Keratinocyte (primary cell): Measurements from ENCODE around the gene PARD3. TPM values are rescaled to one million over a fixed set of nuclear protein-coding genes. Genes with fewer than 3 reads are reported as not detected.

ENCODE experiments used
- DNase-seq: peaks from one replicate; pipeline ENCODE4 v3.0.0-alpha.2; 2011; ENCODE audit warnings: low read depth, missing footprints, low spot score
- FAIRE-seq: peaks from 2 replicates; lab custom pipeline; 2011; peaks lifted over from hg19 to GRCh38; lab: Jason Lieb, UNC
- H2AFZ ChIP-seq: 2 replicates; pipeline ENCODE4 v1.6.0; 2012; ENCODE audit warnings: low read length, control low read depth, inconsistent platforms; ENCODE audit not compliant: control insufficient read depth
- H3K27ac ChIP-seq: 2 replicates; pipeline ENCODE4 v1.5.1; 2011; ENCODE audit warnings: low read length; ENCODE audit not compliant: control insufficient read depth, insufficient read depth
- H3K27me3 ChIP-seq: 3 replicates; pipeline ENCODE4 v1.6.0; 2011; ENCODE audit warnings: low read length; ENCODE audit not compliant: control insufficient read depth, insufficient read depth; ENCODE audit errors: extremely low read depth
- H3K36me3 ChIP-seq, 2 experiments: 2 replicates in 1 of 2; 3 replicates in 1 of 2; pipeline ENCODE4 v1.5.1; 2011; ENCODE audit warnings: low read length in 2 of 2, mild to moderate bottlenecking in 1 of 2; ENCODE audit not compliant: control insufficient read depth in 2 of 2, insufficient read depth in 2 of 2; ENCODE audit errors: extremely low read depth in 1 of 2
- H3K4me1 ChIP-seq: 3 replicates; pipeline ENCODE4 v1.5.1; 2011; ENCODE audit warnings: low read length; ENCODE audit not compliant: control insufficient read depth, insufficient read depth; ENCODE audit errors: extremely low read depth
- H3K4me2 ChIP-seq: 3 replicates; pipeline ENCODE4 v1.6.0; 2011; ENCODE audit warnings: low read depth, low read length; ENCODE audit not compliant: control insufficient read depth, insufficient read depth; ENCODE audit errors: extremely low read depth
- H3K4me3 ChIP-seq, 3 experiments: fragments of 200-600 bp in 1 of 3; sonication (generic) in 1 of 3; 2 replicates in 2 of 3; 3 replicates in 1 of 3; pipeline ENCODE4 v1.5.1; 2011 to 2016; ENCODE audit warnings: low read length in 3 of 3, mild to moderate bottlenecking in 3 of 3, control low read depth in 2 of 3, inconsistent platforms in 1 of 3, low read depth in 1 of 3, mixed read lengths in 1 of 3, mixed run types in 1 of 3, moderate library complexity in 1 of 3; ENCODE audit not compliant: control insufficient read depth in 2 of 3, insufficient read depth in 2 of 3; ENCODE audit errors: extremely low read depth in 1 of 3
- H3K79me2 ChIP-seq: 2 replicates; pipeline ENCODE4 v1.6.0; 2012; ENCODE audit warnings: low read length; ENCODE audit not compliant: control insufficient read depth, insufficient read depth
- H3K9ac ChIP-seq: 3 replicates; pipeline ENCODE4 v1.6.0; 2011; ENCODE audit warnings: low read length; ENCODE audit not compliant: control insufficient read depth, insufficient read depth; ENCODE audit errors: extremely low read depth
- H3K9me1 ChIP-seq: 3 replicates; pipeline ENCODE4 v1.6.0; 2011; ENCODE audit warnings: low read length; ENCODE audit not compliant: control insufficient read depth, insufficient read depth; ENCODE audit errors: extremely low read depth
- H3K9me3 ChIP-seq: 2 replicates; pipeline ENCODE4 v1.5.1; 2012; ENCODE audit warnings: low read depth, low read length; ENCODE audit not compliant: control insufficient read depth
- H4K20me1 ChIP-seq: 3 replicates; pipeline ENCODE4 v1.6.0; 2011; ENCODE audit warnings: low read length; ENCODE audit not compliant: control insufficient read depth, insufficient read depth; ENCODE audit errors: extremely low read depth
- EZH2 ChIP-seq: IDR thresholded peaks from one replicate; pipeline ENCODE4 v1.6.1; 2012; ENCODE audit warnings: inconsistent platforms, mild to moderate bottlenecking, low read length, moderate library complexity
- dilution Hi-C: fragments of 300-500 bp; cut with MboI; formaldehyde crosslinking; loops from one replicate; pipeline ENCODE4 v1.7.0; 2020; ENCODE audit warnings: low sequenced_read_pairs; ENCODE audit not compliant: extremely low pct_ligation_motif_present
- polyA plus RNA-seq, 5 experiments: library from polyadenylated mRNA; depleted of rRNA in 3 of 5; stranded (reverse) in 3 of 5; stranded (forward) in 1 of 5; unstranded in 1 of 5; fragments of >200 nt; gene quantifications; 1 replicate in 1 of 5; 2 replicates in 3 of 5; 3 replicates in 1 of 5; pipeline versions ENCODE4 v1.2.1 to v1.2.3, GENCODE V29; 2011 to 2012; ENCODE audit warnings: missing spikeins in 2 of 5, low read depth in 1 of 5, low replicate concordance in 1 of 5
- TF ChIP-seq, protein P1 (sequence below), 3 experiments: IDR thresholded peaks in 1 of 3; conservative IDR thresholded peaks in 1 of 3; optimal IDR thresholded peaks in 1 of 3; 2 replicates in 2 of 3; 3 replicates in 1 of 3; pipeline versions ENCODE3 to v1.5.1; 2011; ENCODE audit warnings: low read length in 3 of 3, mild to moderate bottlenecking in 3 of 3, moderate library complexity in 2 of 3, control low read depth in 1 of 3, inconsistent platforms in 1 of 3; ENCODE audit not compliant: insufficient read depth in 2 of 3; ENCODE audit errors: extremely low read depth in 1 of 3

PARD3 gene
- polyA plus RNA-seq, 1 donor (not counting 4 experiments of a cell fraction or from before 2014, with no cell fraction given) = 46.4 TPM

DNA sequence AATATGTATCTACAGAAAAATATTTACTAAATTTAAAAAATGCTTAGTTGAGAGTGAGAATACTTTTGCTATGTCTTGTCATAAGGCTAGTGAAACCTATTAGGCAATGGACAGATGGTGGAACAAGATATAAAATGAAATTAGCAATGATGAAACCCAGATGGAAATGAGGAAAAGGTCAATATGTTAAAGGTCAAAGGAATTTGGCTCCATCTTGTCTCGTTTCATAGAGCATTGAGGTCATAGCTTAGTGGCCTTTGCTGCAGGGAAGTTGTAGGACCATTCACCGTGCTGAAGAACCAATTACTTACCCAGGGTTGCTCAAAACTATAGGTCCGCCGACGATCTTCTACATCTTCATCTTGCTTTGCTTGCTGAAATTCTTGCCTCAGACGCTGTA is 683.9 kb downstream of the PARD3 start:
- dilution Hi-C loops = no loop called here
- H3K36me3 ChIP-seq = no peaks in the 10 kb centered on the region
- H3K79me2 ChIP-seq = no peaks in the 10 kb centered on the region
- no peak overlapping the region for H3K4me2 ChIP-seq
- FAIRE-seq = no peak
- no peaks in the 10 kb centered on the region for H4K20me1 ChIP-seq
- no peak overlapping the region for H3K27ac ChIP-seq
- H3K27me3 ChIP-seq = no peaks in the 10 kb centered on the region
- no peak overlapping the region for H2AFZ ChIP-seq
- TF ChIP-seq, protein P1, sequence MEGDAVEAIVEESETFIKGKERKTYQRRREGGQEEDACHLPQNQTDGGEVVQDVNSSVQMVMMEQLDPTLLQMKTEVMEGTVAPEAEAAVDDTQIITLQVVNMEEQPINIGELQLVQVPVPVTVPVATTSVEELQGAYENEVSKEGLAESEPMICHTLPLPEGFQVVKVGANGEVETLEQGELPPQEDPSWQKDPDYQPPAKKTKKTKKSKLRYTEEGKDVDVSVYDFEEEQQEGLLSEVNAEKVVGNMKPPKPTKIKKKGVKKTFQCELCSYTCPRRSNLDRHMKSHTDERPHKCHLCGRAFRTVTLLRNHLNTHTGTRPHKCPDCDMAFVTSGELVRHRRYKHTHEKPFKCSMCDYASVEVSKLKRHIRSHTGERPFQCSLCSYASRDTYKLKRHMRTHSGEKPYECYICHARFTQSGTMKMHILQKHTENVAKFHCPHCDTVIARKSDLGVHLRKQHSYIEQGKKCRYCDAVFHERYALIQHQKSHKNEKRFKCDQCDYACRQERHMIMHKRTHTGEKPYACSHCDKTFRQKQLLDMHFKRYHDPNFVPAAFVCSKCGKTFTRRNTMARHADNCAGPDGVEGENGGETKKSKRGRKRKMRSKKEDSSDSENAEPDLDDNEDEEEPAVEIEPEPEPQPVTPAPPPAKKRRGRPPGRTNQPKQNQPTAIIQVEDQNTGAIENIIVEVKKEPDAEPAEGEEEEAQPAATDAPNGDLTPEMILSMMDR (optimal IDR thresholded peaks at IDR 0.05 in 1 of 3, IDR thresholded peaks at IDR 0.05 in 1 of 3, conservative IDR thresholded peaks at IDR 0.05 in 1 of 3; ENCODE audit: extremely low read depth in 1 of 3, insufficient read depth in 2 of 3, low read length in 3 of 3) = no peak
- no peak for TF ChIP-seq EZH2
- H3K4me1 ChIP-seq = peaks cover 3% of the 10 kb centered on the region
- H3K9me3 ChIP-seq = no peaks in the 10 kb centered on the region
- H3K9ac ChIP-seq = no peak overlapping the region
- H3K4me3 ChIP-seq = no peak overlapping the region
- DNase-seq = no peak
- H3K9me1 ChIP-seq = no peaks in the 10 kb centered on the region

DNA sequence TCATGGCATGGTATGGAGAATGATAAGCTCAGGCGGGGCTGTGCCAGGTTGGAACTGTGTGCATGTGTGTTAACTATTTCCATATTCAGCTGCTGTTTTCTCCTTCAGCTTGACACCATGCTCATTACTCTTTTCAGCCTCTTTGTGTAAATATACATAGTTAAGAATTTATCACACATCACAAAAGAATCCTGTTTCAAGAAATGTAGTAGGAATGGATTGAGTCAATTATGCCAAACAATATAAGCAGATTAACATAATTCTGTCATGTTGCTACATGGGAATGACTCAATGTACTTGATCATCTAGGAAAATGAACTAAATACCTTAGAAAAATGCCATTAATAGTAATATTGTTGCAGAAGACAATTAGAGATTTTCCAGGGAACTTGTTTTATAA is 687.4 kb downstream of the PARD3 start:
- no peak for TF ChIP-seq EZH2
- TF ChIP-seq, protein P1 (optimal IDR thresholded peaks at IDR 0.05 in 1 of 3, IDR thresholded peaks at IDR 0.05 in 1 of 3, conservative IDR thresholded peaks at IDR 0.05 in 1 of 3; ENCODE audit: extremely low read depth in 1 of 3, insufficient read depth in 2 of 3, low read length in 3 of 3) = no peak
- dilution Hi-C loops = no loop called here
- Histone ChIP-seq H3K4me2 (no peak overlapping the region), H3K9ac (no peak overlapping the region), H3K79me2 (no peaks in the 10 kb centered on the region), H3K9me1 (no peaks in the 10 kb centered on the region), H3K27ac (no peak overlapping the region), H3K9me3 (no peaks in the 10 kb centered on the region), H4K20me1 (no peaks in the 10 kb centered on the region), H3K36me3 (no peaks in the 10 kb centered on the region), H3K4me3 (no peak overlapping the region), H3K4me1 (peaks cover 7% of the 10 kb centered on the region), H2AFZ (no peak overlapping the region), H3K27me3 (no peaks in the 10 kb centered on the region)
- FAIRE-seq = no peak
- DNase-seq = no peak
